HCT116 (cell line): ENCODE results near the gene DISP2. TPM values are rescaled to one million over a fixed set of nuclear protein-coding genes. Genes with fewer than 3 reads are reported as not detected.

Experiments used
- ATAC-seq: fragments of 200-7000 bp; cut with Tn5 transposase; 2 replicates; pipeline ENCODE4 v1.9.1; 2020; ENCODE audit warnings: mild to moderate bottlenecking, moderate library complexity
- BruUV-seq: library from RNA; stranded (reverse); fragments of 400-500 nt; replicated peaks from 2 replicates; lab custom pipeline; 2021; lab: Mats Ljungman, UMichigan
- CTCF ChIA-PET: fragments of 300-600 bp; sonication (Branson Sonifier 250); formaldehyde crosslinking; loops from one replicate; lab custom pipeline; 2021; ENCODE audit warnings: antibody characterized with exemption; lab: Charles Lee
- POLR2A ChIA-PET: fragments of 300-600, 350-600 bp; sonication (Branson Sonifier 250); formaldehyde crosslinking; loops from one replicate; lab custom pipeline; 2021; ENCODE audit warnings: antibody characterized with exemption; lab: Charles Lee
- RAD21 ChIA-PET, 2 experiments: fragments of 300-600 bp; sonication (Branson Sonifier 250); formaldehyde crosslinking; loops; one replicate each; lab custom pipeline; 2023; ENCODE audit warnings: low total read pairs in 2 of 2; ENCODE audit not compliant: uncharacterized antibody in 2 of 2, unreplicated experiment in 2 of 2, low non-redundant PET in 1 of 2; lab: Charles Lee
- DNase-seq: peaks from one replicate; pipeline ENCODE4 v3.0.0-alpha.2; 2010; ENCODE audit warnings: low read depth, low spot score
- H2AFZ ChIP-seq: fragments of 200-600 bp; shearing (Covaris generic), sonication (generic); 2 replicates; pipeline ENCODE4 v1.6.1; 2017; ENCODE audit warnings: low read depth, mixed run types, mixed read lengths, antibody characterized with exemption, low read length; ENCODE audit not compliant: poor library complexity, severe bottlenecking
- H3K27ac ChIP-seq: 2 replicates; pipeline ENCODE4 v1.5.1; 2012; ENCODE audit warnings: low read depth, low read length
- H3K27me3 ChIP-seq: fragments of 200-600 bp; sonication (generic); 2 replicates; pipeline ENCODE4 v1.6.1; 2016; ENCODE audit warnings: mixed run types, low read length, mixed read lengths; ENCODE audit not compliant: insufficient read depth
- H3K36me3 ChIP-seq, 2 experiments: fragments of 200-500 bp in 1 of 2; fragments of 200-600 bp in 1 of 2; sonication (Bioruptor generic) in 1 of 2; sonication (generic) in 1 of 2; 2 replicates each; pipeline versions ENCODE4 v1.5.1 to v1.6.1; 2014 to 2016; ENCODE audit warnings: low read length in 2 of 2, inconsistent platforms in 1 of 2, mixed read lengths in 1 of 2, mixed run types in 1 of 2; ENCODE audit not compliant: insufficient read depth in 2 of 2, control insufficient read depth in 1 of 2
- H3K4me1 ChIP-seq, 2 experiments: fragments of 200-600 bp in 1 of 2; sonication (generic) in 1 of 2; 2 replicates each; pipeline versions ENCODE4 v1.5.1 to v1.6.1; 2012 to 2017; ENCODE audit warnings: low read length in 2 of 2, inconsistent platforms in 1 of 2, mild to moderate bottlenecking in 1 of 2, mixed read lengths in 1 of 2, mixed run types in 1 of 2, moderate library complexity in 1 of 2; ENCODE audit not compliant: insufficient read depth in 2 of 2, control insufficient read depth in 1 of 2
- H3K4me2 ChIP-seq: fragments of 200-600 bp; sonication (generic); 2 replicates; pipeline ENCODE4 v1.6.1; 2017; ENCODE audit warnings: mixed run types, low read length, mixed read lengths
- H3K4me3 ChIP-seq, 2 experiments: fragments of 200-600 bp in 1 of 2; sonication (generic) in 1 of 2; replicated peaks in 1 of 2; 2 replicates each; pipeline ENCODE4 v1.5.1; 2011 to 2016; ENCODE audit warnings: low read length in 2 of 2, control low read depth in 1 of 2, low read depth in 1 of 2, mild to moderate bottlenecking in 1 of 2, mixed read lengths in 1 of 2, mixed run types in 1 of 2
- H3K79me2 ChIP-seq: fragments of 200-600 bp; sonication (generic); 2 replicates; pipeline ENCODE4 v1.6.1; 2017; ENCODE audit warnings: mild to moderate bottlenecking, mixed run types, low read length, moderate library complexity, mixed read lengths; ENCODE audit not compliant: insufficient read depth
- H3K9ac ChIP-seq: fragments of 200-600 bp; sonication (generic); 2 replicates; pipeline ENCODE4 v1.6.1; 2016; ENCODE audit warnings: low read length, mixed read lengths
- H3K9me2 ChIP-seq: fragments of 200-600 bp; sonication (generic), shearing (Covaris generic); 2 replicates; pipeline ENCODE4 v1.6.1; 2017; ENCODE audit warnings: mixed run types, mild to moderate bottlenecking, moderate library complexity; ENCODE audit not compliant: insufficient read depth
- H3K9me3 ChIP-seq, 2 experiments: fragments of 200-500 bp in 1 of 2; fragments of 200-600 bp in 1 of 2; sonication (Bioruptor generic) in 1 of 2; sonication (generic) in 1 of 2; 2 replicates each; pipeline ENCODE4 v1.6.1; 2014 to 2017; ENCODE audit warnings: low read length in 2 of 2, mixed read lengths in 2 of 2, inconsistent platforms in 1 of 2, low read depth in 1 of 2, mild to moderate bottlenecking in 1 of 2, mixed run types in 1 of 2, moderate library complexity in 1 of 2; ENCODE audit not compliant: control insufficient read depth in 1 of 2, insufficient read depth in 1 of 2
- H4K20me1 ChIP-seq: fragments of 200-600 bp; sonication (generic), shearing (Covaris generic); 2 replicates; pipeline ENCODE4 v1.6.1; 2017; ENCODE audit warnings: mixed run types, mild to moderate bottlenecking, moderate library complexity; ENCODE audit not compliant: insufficient read depth
- ATF3 ChIP-seq: IDR thresholded peaks from 2 replicates; pipeline ENCODE4 v1.6.1; 2012
- EZH2 ChIP-seq: fragments of 200-600 bp; sonication (generic); IDR thresholded peaks from 2 replicates; pipeline ENCODE4 v1.6.1; 2017; ENCODE audit warnings: antibody characterized with exemption, mixed run types
- JUND ChIP-seq: IDR thresholded peaks from 2 replicates; pipeline ENCODE4 v1.6.1; 2012
- POLR2A ChIP-seq: IDR thresholded peaks from 2 replicates; pipeline ENCODE4 v1.7.0; 2011; ENCODE audit warnings: borderline replicate concordance; ENCODE audit not compliant: insufficient read depth, insufficient read length; ENCODE audit errors: extremely low read depth
- REST ChIP-seq: IDR thresholded peaks from 2 replicates; pipeline ENCODE4 v1.6.1; 2012; ENCODE audit warnings: low read depth
- ZBTB33 ChIP-seq: IDR thresholded peaks from 2 replicates; pipeline ENCODE4 v1.6.1; 2011; ENCODE audit warnings: mild to moderate bottlenecking, low read length, moderate library complexity; ENCODE audit not compliant: insufficient replicate concordance; ENCODE audit errors: extremely low read depth
- intact Hi-C: fragments of 100-400 bp; cut with micrococcal nuclease; formaldehyde crosslinking; loops from 2 replicates; pipeline ENCODE4 v1.10.0; 2022
- total RNA-seq: library from RNA; stranded (reverse); gene quantifications from one replicate; pipeline ENCODE4 v1.2.1, GENCODE V29; 2021; ENCODE audit not compliant: unreplicated experiment

DISP2 gene
- total RNA-seq, 1 experiment from 2014 or later: 3.3 TPM

GRCh38 chr15:40361640-40362039, 3.6 kb downstream of the DISP2 start (continued):
- TF ChIP-seq ZBTB33: no peak

- peaks cover 12 to 21% of the 10 kb centered on the region in 2 experiments; a peak in 3 of 4 replicates for H3K4me1 ChIP-seq
- no peak overlapping the region for H3K4me3 ChIP-seq
- no peaks in the 10 kb centered on the region for H3K9me2 ChIP-seq
- intact Hi-C loops: no loop called here
- no peaks in the 10 kb centered on the region for H3K9me3 ChIP-seq
- no peaks in the 10 kb centered on the region for H3K79me2 ChIP-seq
- H3K4me2 ChIP-seq: no peak overlapping the region
- ChIA-PET CTCF (interaction anchor here (0.9 kb wide), 1 partner anchor 19 kb away, joined by 3 read pairs; the partner anchor contains the start of gene KNSTRN), RAD21 (no interaction called here), POLR2A (no interaction called here)
- ATAC-seq (no peak), DNase-seq (no peak)
- H2AFZ ChIP-seq: no peak overlapping the region
- no TSS peak for BruUV-seq
- no peak overlapping the region for H3K27ac ChIP-seq
- TF ChIP-seq ATF3: no peak
- TF ChIP-seq JUND: no peak
- no peak for TF ChIP-seq EZH2
- TF ChIP-seq POLR2A: no peak
- TF ChIP-seq REST: no peak
- no peaks in the 10 kb centered on the region for H3K27me3 ChIP-seq
- no peak overlapping the region for H3K9ac ChIP-seq
- H4K20me1 ChIP-seq: no peaks in the 10 kb centered on the region
- no peaks in the 10 kb centered on the region for H3K36me3 ChIP-seq
Observed at GRCh38 chr15:40363611-40364010, 5.6 kb downstream of the DISP2 start.
